VCaP (cell line): ENCODE measurements around the gene NDUFAF2.

ENCODE experiments used
- H3K27ac ChIP-seq: fragments of 450-650 bp; 2 replicates; pipeline ENCODE4 v1.5.1; 2017
- TF ChIP-seq, protein P1 (sequence below): fragments of 450-650 bp; conservative IDR thresholded peaks from 2 replicates; pipeline ENCODE4 v1.5.1; 2017; ENCODE audit warnings: mild to moderate bottlenecking, moderate library complexity

Gene NDUFAF2

DNA sequence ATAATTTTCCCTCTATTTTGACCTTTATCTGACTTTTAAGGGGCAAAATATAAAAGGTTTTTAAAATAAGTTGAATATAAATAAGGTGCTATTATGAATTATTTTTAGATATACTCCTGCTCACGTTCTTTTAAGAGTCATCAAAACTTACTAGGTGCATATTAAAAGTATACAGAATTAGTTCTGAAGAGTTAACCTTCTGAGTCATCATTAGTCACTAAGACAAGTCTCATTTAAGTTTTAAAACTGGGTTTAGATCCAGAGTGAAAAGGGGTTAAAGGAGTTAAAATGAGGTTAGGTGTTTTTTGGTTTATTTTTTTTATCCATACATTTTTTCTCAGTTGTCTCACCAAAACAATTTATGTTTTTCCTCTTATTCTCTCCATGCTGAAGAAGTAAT, 175.5 kb downstream of the NDUFAF2 start:
- H3K27ac ChIP-seq, result no peak overlapping the region
- TF ChIP-seq, protein P1, sequence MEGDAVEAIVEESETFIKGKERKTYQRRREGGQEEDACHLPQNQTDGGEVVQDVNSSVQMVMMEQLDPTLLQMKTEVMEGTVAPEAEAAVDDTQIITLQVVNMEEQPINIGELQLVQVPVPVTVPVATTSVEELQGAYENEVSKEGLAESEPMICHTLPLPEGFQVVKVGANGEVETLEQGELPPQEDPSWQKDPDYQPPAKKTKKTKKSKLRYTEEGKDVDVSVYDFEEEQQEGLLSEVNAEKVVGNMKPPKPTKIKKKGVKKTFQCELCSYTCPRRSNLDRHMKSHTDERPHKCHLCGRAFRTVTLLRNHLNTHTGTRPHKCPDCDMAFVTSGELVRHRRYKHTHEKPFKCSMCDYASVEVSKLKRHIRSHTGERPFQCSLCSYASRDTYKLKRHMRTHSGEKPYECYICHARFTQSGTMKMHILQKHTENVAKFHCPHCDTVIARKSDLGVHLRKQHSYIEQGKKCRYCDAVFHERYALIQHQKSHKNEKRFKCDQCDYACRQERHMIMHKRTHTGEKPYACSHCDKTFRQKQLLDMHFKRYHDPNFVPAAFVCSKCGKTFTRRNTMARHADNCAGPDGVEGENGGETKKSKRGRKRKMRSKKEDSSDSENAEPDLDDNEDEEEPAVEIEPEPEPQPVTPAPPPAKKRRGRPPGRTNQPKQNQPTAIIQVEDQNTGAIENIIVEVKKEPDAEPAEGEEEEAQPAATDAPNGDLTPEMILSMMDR, result no peak

DNA sequence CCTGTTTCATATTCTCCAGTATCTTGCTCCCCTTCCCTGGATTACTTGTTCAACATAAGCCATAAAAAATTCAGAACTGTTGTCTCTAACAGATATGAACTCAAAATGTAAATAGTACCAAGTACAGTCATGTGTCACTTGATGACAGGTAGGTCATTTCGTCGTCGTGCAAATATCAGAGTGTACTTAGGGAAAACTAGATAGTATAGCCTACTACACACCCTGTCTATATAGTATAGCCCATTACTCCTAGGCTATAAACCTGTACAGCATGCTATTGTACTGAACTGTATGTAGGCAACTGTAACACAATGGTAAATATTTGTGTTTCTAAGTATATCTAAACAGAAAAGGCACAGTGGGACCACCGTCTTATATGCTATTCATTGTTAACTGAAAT, 178.1 kb downstream of the NDUFAF2 start:
- TF ChIP-seq, protein P1, result no peak
- peak overlapping the region; percentile 31; the same call in 1 of the 2 replicates for H3K27ac ChIP-seq

DNA sequence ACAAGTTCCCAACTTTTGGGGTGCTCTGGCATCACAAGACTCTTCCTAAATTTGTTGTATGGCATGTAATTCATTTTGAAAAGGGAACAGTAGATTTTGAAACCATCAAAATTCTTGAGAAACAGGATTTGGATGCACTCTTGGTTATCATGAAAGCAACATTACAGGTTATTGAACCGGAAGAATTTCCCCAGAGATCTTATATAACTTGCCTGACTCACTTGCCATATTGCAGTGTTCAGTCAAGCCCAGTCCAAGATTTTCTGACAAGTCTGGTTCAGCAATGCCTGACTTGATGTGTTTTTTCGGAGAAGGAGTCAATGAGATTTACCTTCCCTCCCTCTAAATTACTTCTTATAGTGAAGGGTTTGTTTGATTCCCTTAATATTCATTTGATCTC, 185.3 kb downstream of the NDUFAF2 start:
- TF ChIP-seq, protein P1, result no peak
- no peak overlapping the region for H3K27ac ChIP-seq

DNA sequence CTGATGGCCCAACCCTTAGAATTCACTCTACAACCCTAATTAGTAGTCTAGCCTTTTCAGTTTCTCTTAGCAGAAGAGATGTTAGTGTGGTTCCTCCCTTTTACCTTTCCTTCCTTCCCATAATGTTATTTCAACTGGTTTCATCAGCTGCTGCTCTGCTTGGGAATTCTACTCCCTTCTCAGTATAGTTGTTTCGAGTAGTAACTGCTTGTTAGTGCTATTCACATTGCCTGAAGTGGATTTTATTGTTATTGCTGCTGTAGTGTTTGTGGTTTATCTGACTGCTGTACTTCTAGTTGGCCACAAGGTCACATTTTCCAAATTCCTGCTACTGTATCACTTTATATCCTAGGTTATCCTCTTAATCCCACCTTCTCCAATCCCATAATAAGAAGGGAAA, 187.6 kb downstream of the NDUFAF2 start:
- TF ChIP-seq, protein P1, result no peak
- H3K27ac ChIP-seq, result no peak overlapping the region

DNA sequence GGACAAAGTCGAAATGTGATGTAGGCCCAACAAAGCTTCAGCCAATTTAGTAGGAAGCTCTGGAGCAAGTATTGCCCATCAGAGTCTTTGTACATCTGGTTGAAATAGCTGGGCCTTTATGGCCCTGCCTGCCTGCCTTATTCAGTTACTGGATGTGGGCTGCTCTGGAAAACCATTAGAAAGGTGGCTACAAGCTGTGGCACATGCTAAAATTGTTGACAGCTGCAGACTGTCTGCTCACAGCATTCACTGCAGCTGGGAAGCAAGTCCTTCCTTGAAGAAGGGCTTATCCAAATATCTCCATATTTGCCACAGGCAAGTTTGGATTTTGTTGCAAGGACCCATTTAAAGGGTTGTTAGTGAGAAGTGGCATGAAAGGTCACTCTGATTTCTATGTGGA, 192.8 kb downstream of the NDUFAF2 start:
- H3K27ac ChIP-seq, result no peak overlapping the region
- TF ChIP-seq, protein P1, result no peak

DNA sequence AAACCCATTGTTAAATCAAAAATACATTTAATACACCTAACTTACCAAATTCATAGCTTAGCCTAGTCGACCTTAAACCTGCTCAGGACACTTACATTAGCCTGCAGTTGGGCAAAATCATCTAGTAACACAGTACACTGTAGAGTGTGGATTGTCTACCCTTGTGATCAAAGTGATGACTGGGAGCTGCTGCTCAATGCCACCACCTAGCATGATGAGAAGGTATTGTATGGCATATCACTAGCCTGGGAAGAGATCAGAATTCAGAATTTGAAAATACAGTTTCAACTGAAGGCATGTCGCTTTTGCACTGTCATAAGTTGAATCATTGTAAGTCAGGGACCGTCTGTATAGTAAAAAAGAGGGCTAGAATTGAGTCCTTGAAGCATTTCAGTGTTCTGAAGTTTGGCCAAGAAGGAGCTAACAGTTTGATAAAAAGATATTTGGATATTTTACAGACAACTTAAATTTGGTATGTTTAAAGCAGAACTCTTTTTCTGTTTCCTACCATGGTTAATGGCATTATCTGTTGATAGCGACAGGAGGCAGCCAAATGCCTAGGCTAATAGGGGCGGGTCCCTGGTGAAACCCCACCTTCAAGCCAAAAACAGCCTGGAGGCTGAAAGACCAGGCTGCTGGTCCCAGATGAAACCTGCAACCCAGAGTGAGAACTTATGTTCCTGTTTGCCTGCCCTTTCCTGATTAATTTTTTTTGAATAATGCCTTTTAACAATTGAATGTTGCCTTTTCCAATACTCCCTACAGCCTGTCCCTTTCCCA, 194.3 kb downstream of the NDUFAF2 start:
- H3K27ac ChIP-seq, result no peak overlapping the region
- TF ChIP-seq, protein P1, result no peak; the same call in 1 of the 2 replicates

DNA sequence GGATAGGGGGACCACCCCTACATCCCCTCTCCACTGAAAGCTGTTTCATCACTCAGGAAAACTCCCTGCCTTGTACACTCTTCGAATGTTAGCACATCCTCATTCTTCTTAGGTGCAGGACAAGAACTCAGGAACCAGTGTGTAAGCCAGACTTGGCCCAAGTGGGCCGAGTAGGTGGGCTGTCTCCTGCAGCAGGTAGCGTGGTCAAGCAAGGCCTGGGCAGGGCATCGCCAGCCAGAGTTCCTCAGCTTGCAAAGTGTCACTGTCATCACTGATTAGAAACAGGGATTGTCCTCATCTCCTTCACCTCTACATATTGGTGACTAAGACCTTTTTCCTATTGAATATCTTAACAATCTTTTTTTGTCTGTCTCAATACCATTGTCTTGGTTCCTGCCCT, 194.9 kb downstream of the NDUFAF2 start:
- H3K27ac ChIP-seq, result no peak overlapping the region

More for the DNA sequence above, 194.9 kb downstream of the NDUFAF2 start:
- TF ChIP-seq, protein P1, result no peak
